ENCODE measurements around the gene DMRT2. TPM values are rescaled to one million over a fixed set of nuclear protein-coding genes. Genes with fewer than 3 reads are reported as not detected.

DMRT2 gene
- total and polyA plus RNA-seq, 2 of the 13 experiments (the other 11 are each of a cell fraction or from before 2014, with no cell fraction given) = not detected

DNA sequence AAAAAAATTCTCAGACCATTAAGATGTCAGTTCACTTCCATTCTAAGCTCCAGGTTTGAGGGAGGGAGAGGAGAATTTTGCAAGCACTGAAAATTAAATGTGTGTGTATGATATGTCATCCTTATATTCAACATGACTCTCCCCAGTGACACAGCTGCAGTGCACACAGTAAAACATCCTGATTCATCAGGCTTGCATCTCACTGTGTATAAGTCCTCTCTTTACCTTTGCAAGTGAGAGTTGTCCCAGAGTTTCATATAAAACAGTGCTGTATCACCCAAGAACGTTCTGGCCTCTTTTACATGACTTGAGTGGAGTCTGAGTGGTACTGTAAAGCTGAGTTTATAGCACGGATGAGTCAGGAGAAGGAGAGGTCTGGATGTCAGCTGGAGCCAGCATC is 50.0 kb downstream of the DMRT2 start:
- Histone ChIP-seq H3K9ac (ENCODE audit: insufficient read depth, low read depth, low read length) (no peak overlapping the region), H3K27ac (ENCODE audit: extremely low read length, insufficient read depth, low read length) (no peak overlapping the region), H3K79me2 (ENCODE audit: insufficient read depth, low read length) (no peaks in the 10 kb centered on the region), H3K4me2 (ENCODE audit: low read depth, low read length) (no peak overlapping the region), H3K4me3 (replicated peaks in 1 of 3; ENCODE audit: insufficient read depth in 1 of 3, low read depth in 2 of 3, low read length in 3 of 3) (no peak overlapping the region), H4K20me1 (ENCODE audit: insufficient read depth, low read length) (no peaks in the 10 kb centered on the region), H3K27me3 (ENCODE audit: control insufficient read depth in 1 of 2, insufficient read depth in 2 of 2, low read length in 2 of 2) (no peaks in the 10 kb centered on the region; a peak in 1 of 5 replicates), H3K36me3 (replicated peaks in 1 of 2; ENCODE audit: control insufficient read depth in 1 of 2, insufficient read depth in 2 of 2, low read length in 2 of 2) (no peaks in the 10 kb centered on the region), H3K4me1 (ENCODE audit: insufficient read depth, low read length) (no peaks in the 10 kb centered on the region), H3K9me3 (ENCODE audit: low read length) (no peaks in the 10 kb centered on the region), H2AFZ (ENCODE audit: low read length) (no peak overlapping the region)
- DNase-seq (ENCODE audit: low spot score) = no peak
- FAIRE-seq = no peak
- TF ChIP-seq TCF12 (IDR thresholded peaks at IDR 0.05) = no peak
- TF ChIP-seq TCF12 (CRISPR knock-in tag; IDR thresholded peaks at IDR 0.05) = no peak
- TF ChIP-seq ZFAT (CRISPR knock-in tag; conservative IDR thresholded peaks at IDR 0.05) = no peak
- TF ChIP-seq ZMYM3 (CRISPR knock-in tag; IDR thresholded peaks at IDR 0.05) = no peak
- no peak for TF ChIP-seq ZNF20 (CRISPR knock-in tag; IDR thresholded peaks at IDR 0.05)
- TF ChIP-seq, protein P1, sequence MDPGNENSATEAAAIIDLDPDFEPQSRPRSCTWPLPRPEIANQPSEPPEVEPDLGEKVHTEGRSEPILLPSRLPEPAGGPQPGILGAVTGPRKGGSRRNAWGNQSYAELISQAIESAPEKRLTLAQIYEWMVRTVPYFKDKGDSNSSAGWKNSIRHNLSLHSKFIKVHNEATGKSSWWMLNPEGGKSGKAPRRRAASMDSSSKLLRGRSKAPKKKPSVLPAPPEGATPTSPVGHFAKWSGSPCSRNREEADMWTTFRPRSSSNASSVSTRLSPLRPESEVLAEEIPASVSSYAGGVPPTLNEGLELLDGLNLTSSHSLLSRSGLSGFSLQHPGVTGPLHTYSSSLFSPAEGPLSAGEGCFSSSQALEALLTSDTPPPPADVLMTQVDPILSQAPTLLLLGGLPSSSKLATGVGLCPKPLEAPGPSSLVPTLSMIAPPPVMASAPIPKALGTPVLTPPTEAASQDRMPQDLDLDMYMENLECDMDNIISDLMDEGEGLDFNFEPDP (CRISPR knock-in tag; conservative IDR thresholded peaks at IDR 0.05) = no peak
- in situ Hi-C loops (cut with HindIII; ENCODE audit: extremely low pct_ligation_motif_present, low pct_unique_long_range_greater_than_20kb) = no loop called here
- WGBS (ENCODE audit: low lambda C conversion rate) = 0% methylated on average over 2 of the region's 2 CpGs
- ATAC-seq = no peak
- intact Hi-C loops (cut with micrococcal nuclease; ENCODE audit: unreplicated experiment) = loop anchor here (2.0 kb wide), 2 partner anchors 505 to 769 kb away; no protein-coding TSS in a partner anchor
- POLR2A ChIA-PET = no interaction called here
- no TSS peak for BruUV-seq (replicated peaks)
- CTCF ChIA-PET (ENCODE audit: low intra/inter-chr PET ratio, low total read pairs) = interaction anchor here (1.2 to 1.3 kb wide), 2 partner anchors 329 to 505 kb away, joined by 3 to 6 read pairs; no protein-coding TSS in a partner anchor

- in situ Hi-C loops (cut with HindIII; ENCODE audit: extremely low pct_ligation_motif_present, low pct_unique_long_range_greater_than_20kb) = no loop called here
- Histone ChIP-seq H3K36me3 (replicated peaks in 1 of 2; ENCODE audit: control insufficient read depth in 1 of 2, insufficient read depth in 2 of 2, low read length in 2 of 2) (no peaks in the 10 kb centered on the region), H3K9ac (ENCODE audit: insufficient read depth, low read depth, low read length) (no peak overlapping the region), H3K79me2 (ENCODE audit: insufficient read depth, low read length) (no peaks in the 10 kb centered on the region), H3K4me2 (ENCODE audit: low read depth, low read length) (no peak overlapping the region), H4K20me1 (ENCODE audit: insufficient read depth, low read length) (no peaks in the 10 kb centered on the region), H3K27me3 (ENCODE audit: control insufficient read depth in 1 of 2, insufficient read depth in 2 of 2, low read length in 2 of 2) (no peaks in the 10 kb centered on the region; a peak in 1 of 5 replicates), H3K9me3 (ENCODE audit: low read length) (no peaks in the 10 kb centered on the region), H3K4me1 (ENCODE audit: insufficient read depth, low read length) (no peaks in the 10 kb centered on the region), H3K27ac (ENCODE audit: extremely low read length, insufficient read depth, low read length) (no peak overlapping the region), H3K4me3 (replicated peaks in 1 of 3; ENCODE audit: insufficient read depth in 1 of 3, low read depth in 2 of 3, low read length in 3 of 3) (no peak overlapping the region), H2AFZ (ENCODE audit: low read length) (no peak overlapping the region)
- FAIRE-seq (peak; percentile 44), ATAC-seq (peak; percentile 98), DNase-seq (ENCODE audit: low spot score) (peak; percentile 26)
- intact Hi-C loops (cut with micrococcal nuclease; ENCODE audit: unreplicated experiment) = loop anchor here (2.0 kb wide), 2 partner anchors 504 to 768 kb away; no protein-coding TSS in a partner anchor
- ChIA-PET CTCF (ENCODE audit: low intra/inter-chr PET ratio, low total read pairs) (interaction anchor here (1.2 to 1.3 kb wide), 2 partner anchors 329 to 504 kb away, joined by 3 to 6 read pairs; no protein-coding TSS in a partner anchor), POLR2A (no interaction called here)
- BruUV-seq (replicated peaks) = no TSS peak
- WGBS (ENCODE audit: low lambda C conversion rate) = 11% methylated on average over 10 of the region's 10 CpGs
- peak; percentile 85 for TF ChIP-seq CTCF (CRISPR knock-in tag; IDR thresholded peaks at IDR 0.05)
- no peak for TF ChIP-seq DPF2 (CRISPR knock-in tag; IDR thresholded peaks at IDR 0.05; ENCODE audit: borderline replicate concordance, low read depth)
- TF ChIP-seq RAD21 (CRISPR knock-in tag; IDR thresholded peaks at IDR 0.05) = peak; percentile 65; the same call in 1 of the 2 replicates
- peak; percentile 27; the same call in 1 of the 2 replicates for TF ChIP-seq ZNF777 (CRISPR knock-in tag; IDR thresholded peaks at IDR 0.05)
- peak; percentile 10 for TF ChIP-seq TEAD3 (CRISPR knock-in tag; optimal IDR thresholded peaks at IDR 0.05; ENCODE audit: borderline replicate concordance)
- no peak for TF ChIP-seq ZNF333 (CRISPR knock-in tag; IDR thresholded peaks at IDR 0.05; ENCODE audit: borderline replicate concordance)
- TF ChIP-seq, protein P2, sequence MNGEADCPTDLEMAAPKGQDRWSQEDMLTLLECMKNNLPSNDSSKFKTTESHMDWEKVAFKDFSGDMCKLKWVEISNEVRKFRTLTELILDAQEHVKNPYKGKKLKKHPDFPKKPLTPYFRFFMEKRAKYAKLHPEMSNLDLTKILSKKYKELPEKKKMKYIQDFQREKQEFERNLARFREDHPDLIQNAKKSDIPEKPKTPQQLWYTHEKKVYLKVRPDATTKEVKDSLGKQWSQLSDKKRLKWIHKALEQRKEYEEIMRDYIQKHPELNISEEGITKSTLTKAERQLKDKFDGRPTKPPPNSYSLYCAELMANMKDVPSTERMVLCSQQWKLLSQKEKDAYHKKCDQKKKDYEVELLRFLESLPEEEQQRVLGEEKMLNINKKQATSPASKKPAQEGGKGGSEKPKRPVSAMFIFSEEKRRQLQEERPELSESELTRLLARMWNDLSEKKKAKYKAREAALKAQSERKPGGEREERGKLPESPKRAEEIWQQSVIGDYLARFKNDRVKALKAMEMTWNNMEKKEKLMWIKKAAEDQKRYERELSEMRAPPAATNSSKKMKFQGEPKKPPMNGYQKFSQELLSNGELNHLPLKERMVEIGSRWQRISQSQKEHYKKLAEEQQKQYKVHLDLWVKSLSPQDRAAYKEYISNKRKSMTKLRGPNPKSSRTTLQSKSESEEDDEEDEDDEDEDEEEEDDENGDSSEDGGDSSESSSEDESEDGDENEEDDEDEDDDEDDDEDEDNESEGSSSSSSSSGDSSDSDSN (CRISPR knock-in tag; IDR thresholded peaks at IDR 0.05) = peak; percentile 74
- TF ChIP-seq STAG1 (CRISPR knock-in tag; IDR thresholded peaks at IDR 0.05) = peak; percentile 79
These were observed 50.8 kb downstream of the DMRT2 start for GRCh38 chr9:1100945-1101344.

Measured in HepG2 (cell line).